H9 (cell line): Measurements from ENCODE around the gene COX10. TPM values are rescaled to one million over a fixed set of nuclear protein-coding genes. Genes with fewer than 3 reads are reported as not detected.

ENCODE experiments used
- DNase-seq: peaks from one replicate; pipeline ENCODE4 v3.0.0-alpha.2; 2017
- H2AFZ ChIP-seq: one replicate; pipeline ENCODE4 v1.6.1; 2013; ENCODE audit warnings: mild to moderate bottlenecking, low read length, control low read depth, moderate library complexity
- H2AK5ac ChIP-seq: 2 replicates; pipeline ENCODE4 v1.6.1; 2013; ENCODE audit warnings: low read length, control low read depth, mixed read lengths; ENCODE audit not compliant: insufficient read length
- H2BK120ac ChIP-seq: one replicate; pipeline ENCODE4 v1.6.1; 2013; ENCODE audit warnings: low read depth, mild to moderate bottlenecking, low read length, control low read depth, inconsistent platforms; ENCODE audit not compliant: poor library complexity, severe bottlenecking
- H2BK12ac ChIP-seq: 2 replicates; pipeline ENCODE4 v1.6.1; 2013; ENCODE audit warnings: low read length, control low read depth, mixed read lengths, low read depth; ENCODE audit not compliant: insufficient read length
- H2BK15ac ChIP-seq: 2 replicates; pipeline ENCODE4 v1.6.1; 2013; ENCODE audit warnings: low read depth, low read length, control low read depth
- H2BK20ac ChIP-seq: one replicate; pipeline ENCODE4 v1.6.1; 2013; ENCODE audit warnings: low read depth, mild to moderate bottlenecking, low read length, control low read depth, inconsistent platforms; ENCODE audit not compliant: poor library complexity, severe bottlenecking
- H2BK5ac ChIP-seq: 2 replicates; pipeline ENCODE4 v1.6.1; 2013; ENCODE audit warnings: low read length, control low read depth, mixed read lengths; ENCODE audit not compliant: insufficient read length
- H3K14ac ChIP-seq: 2 replicates; pipeline ENCODE4 v1.6.1; 2013; ENCODE audit warnings: low read length, control low read depth; ENCODE audit not compliant: insufficient read depth
- H3K18ac ChIP-seq: 2 replicates; pipeline ENCODE4 v1.6.1; 2013; ENCODE audit warnings: low read depth, mild to moderate bottlenecking, mixed read lengths, low read length, control low read depth; ENCODE audit not compliant: insufficient read length
- H3K23ac ChIP-seq: 2 replicates; pipeline ENCODE4 v1.6.1; 2013; ENCODE audit warnings: low read length, control low read depth, mixed read lengths, low read depth; ENCODE audit not compliant: insufficient read length
- H3K23me2 ChIP-seq: 2 replicates; pipeline ENCODE4 v1.6.1; 2013; ENCODE audit warnings: low read depth, mild to moderate bottlenecking, mixed read lengths, low read length, control low read depth; ENCODE audit not compliant: insufficient read length, poor library complexity, severe bottlenecking
- H3K27ac ChIP-seq: 2 replicates; pipeline ENCODE4 v1.5.1; 2013; ENCODE audit warnings: low read length, control low read depth, mixed read lengths, low read depth; ENCODE audit not compliant: insufficient read length
- H3K27me3 ChIP-seq: 2 replicates; pipeline ENCODE4 v1.6.1; 2013; ENCODE audit warnings: low read length, control low read depth, inconsistent platforms; ENCODE audit not compliant: insufficient read depth
- H3K4ac ChIP-seq: 2 replicates; pipeline ENCODE4 v1.6.1; 2013; ENCODE audit warnings: low read depth, mild to moderate bottlenecking, control low read depth, inconsistent platforms, low read length, moderate library complexity
- H3K4me1 ChIP-seq: 2 replicates; pipeline ENCODE4 v1.6.1; 2013; ENCODE audit warnings: low read length, control low read depth, inconsistent platforms; ENCODE audit not compliant: insufficient read depth
- H3K4me2 ChIP-seq: 2 replicates; pipeline ENCODE4 v1.6.1; 2013; ENCODE audit warnings: low read length, control low read depth, mixed read lengths; ENCODE audit not compliant: insufficient read length, insufficient read depth
- H3K56ac ChIP-seq: 2 replicates; pipeline ENCODE4 v1.6.1; 2013; ENCODE audit warnings: low read depth, mild to moderate bottlenecking, mixed read lengths, low read length, control low read depth; ENCODE audit not compliant: insufficient read length
- H3K79me1 ChIP-seq: 2 replicates; pipeline ENCODE4 v1.6.1; 2013; ENCODE audit warnings: low read depth, mild to moderate bottlenecking, moderate library complexity, low read length, control low read depth, inconsistent platforms; ENCODE audit not compliant: insufficient read depth, poor library complexity, severe bottlenecking
- H3K79me2 ChIP-seq: 2 replicates; pipeline ENCODE4 v1.6.1; 2013; ENCODE audit warnings: low read length, control low read depth, inconsistent platforms; ENCODE audit not compliant: insufficient read depth
- H3K9ac ChIP-seq: 2 replicates; pipeline ENCODE4 v1.6.1; 2013; ENCODE audit warnings: low read length, control low read depth, mixed read lengths; ENCODE audit not compliant: insufficient read length; ENCODE audit errors: extremely low read depth
- H3K9me3 ChIP-seq: one replicate; pipeline ENCODE4 v1.6.1; 2013; ENCODE audit warnings: low read depth, low read length, inconsistent platforms; ENCODE audit not compliant: control insufficient read depth
- H3T11ph ChIP-seq: one replicate; pipeline ENCODE4 v1.6.1; 2013; ENCODE audit warnings: mild to moderate bottlenecking, low read length, control low read depth, inconsistent platforms
- H4K20me1 ChIP-seq: one replicate; pipeline ENCODE4 v1.6.1; 2013; ENCODE audit not compliant: control insufficient read depth, insufficient read length, insufficient read depth
- H4K5ac ChIP-seq: 2 replicates; pipeline ENCODE4 v1.6.1; 2013; ENCODE audit warnings: low read depth, mild to moderate bottlenecking, mixed read lengths, low read length, control low read depth; ENCODE audit not compliant: insufficient read length
- H4K8ac ChIP-seq: replicated peaks from 2 replicates; pipeline ENCODE4 v1.6.1; 2013; ENCODE audit warnings: low read length, control low read depth, mixed read lengths, low read depth; ENCODE audit not compliant: insufficient read length
- H4K91ac ChIP-seq: 2 replicates; pipeline ENCODE4 v1.6.1; 2013; ENCODE audit warnings: low read depth, mild to moderate bottlenecking, moderate library complexity, mixed read lengths, low read length, control low read depth; ENCODE audit not compliant: insufficient read length
- H3K27ac Mint-ChIP-seq, 3 experiments: 2 replicates in 2 of 3; 3 replicates in 1 of 3; pipeline ENCODE4 v1.8.0; 2020 to 2021; ENCODE audit warnings: mixed read lengths in 3 of 3, mild to moderate bottlenecking in 1 of 3, moderate library complexity in 1 of 3
- H3K27me3 Mint-ChIP-seq: 2 replicates; pipeline ENCODE4 v1.8.0; 2021; ENCODE audit warnings: low read depth, mild to moderate bottlenecking, moderate library complexity, mixed read lengths
- H3K36me3 Mint-ChIP-seq, 3 experiments: 2 replicates in 2 of 3; 3 replicates in 1 of 3; pipeline ENCODE4 v1.8.0; 2020 to 2021; ENCODE audit warnings: low read depth in 3 of 3, mixed read lengths in 3 of 3; ENCODE audit not compliant: insufficient read depth in 1 of 3
- H3K4me1 Mint-ChIP-seq, 2 experiments: 2 replicates each; pipeline ENCODE4 v1.8.0; 2020; ENCODE audit warnings: mixed read lengths in 2 of 2
- H3K4me3 Mint-ChIP-seq, 2 experiments: 2 replicates in 1 of 2; 3 replicates in 1 of 2; pipeline ENCODE4 v1.8.0; 2020 to 2021; ENCODE audit warnings: mild to moderate bottlenecking in 2 of 2, mixed read lengths in 2 of 2, moderate library complexity in 1 of 2
- H3K9me3 Mint-ChIP-seq, 2 experiments: 2 replicates in 1 of 2; 3 replicates in 1 of 2; pipeline ENCODE4 v1.8.0; 2020; ENCODE audit warnings: mild to moderate bottlenecking in 2 of 2, mixed read lengths in 2 of 2, moderate library complexity in 1 of 2
- WGBS: extraction: QIAGEN DNeasy Blood & Tissue Kit; methylation state at CpG from one replicate; pipeline ENCODE4 v1.1.7; 2013; ENCODE audit warnings: missing lambda C conversion rate, low lambda C conversion rate, mixed read lengths; ENCODE audit not compliant: insufficient read length; ENCODE audit errors: extremely low coverage; 5-methylcytosine and 5-hydroxymethylcytosine counted together
- total RNA-seq: library from RNA; stranded (reverse); gene quantifications from 2 replicates; pipeline ENCODE4 v1.2.1, GENCODE V29; 2021
- TF ChIP-seq, protein P1 (sequence below): fragments of 200-600 bp; sonication (generic); conservative IDR thresholded peaks from 3 replicates; pipeline ENCODE4 v1.8.0; 2021; ENCODE audit warnings: antibody characterized with exemption, mild to moderate bottlenecking

The COX10 gene
- total RNA-seq, 1 experiment from 2014 or later = 20.6 TPM

DNA sequence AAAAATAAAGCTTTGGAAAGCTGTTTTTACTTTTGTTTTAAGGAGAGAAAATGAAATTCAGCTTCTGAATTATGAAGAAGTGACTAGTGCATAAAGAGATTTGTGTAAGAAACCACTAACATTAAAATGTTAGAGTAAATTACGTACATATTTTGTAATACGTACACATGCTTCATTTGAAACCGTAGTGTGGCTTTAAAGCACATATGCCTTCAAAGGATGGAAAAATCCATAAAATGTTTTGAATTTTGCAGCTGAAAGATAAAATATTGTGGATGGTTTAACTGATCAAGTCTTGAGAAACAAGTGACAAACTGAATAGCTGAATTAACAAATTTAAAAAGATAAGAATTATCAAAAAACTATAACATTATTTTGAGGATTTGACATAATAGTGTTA, 35.4 kb downstream of the COX10 start:
- H3K9ac ChIP-seq = no peak overlapping the region
- H4K91ac ChIP-seq = no peak overlapping the region
- no peak overlapping the region for H3K4me2 ChIP-seq
- H2BK5ac ChIP-seq = no peak overlapping the region
- H3K23ac ChIP-seq = no peak overlapping the region
- H3K4ac ChIP-seq = no peak overlapping the region
- H2AK5ac ChIP-seq = no peak overlapping the region
- H3K27me3 ChIP-seq = no peaks in the 10 kb centered on the region
- no peaks in the 10 kb centered on the region; the same call in 1 of the 2 replicates for H3K79me2 ChIP-seq
- TF ChIP-seq, protein P1, sequence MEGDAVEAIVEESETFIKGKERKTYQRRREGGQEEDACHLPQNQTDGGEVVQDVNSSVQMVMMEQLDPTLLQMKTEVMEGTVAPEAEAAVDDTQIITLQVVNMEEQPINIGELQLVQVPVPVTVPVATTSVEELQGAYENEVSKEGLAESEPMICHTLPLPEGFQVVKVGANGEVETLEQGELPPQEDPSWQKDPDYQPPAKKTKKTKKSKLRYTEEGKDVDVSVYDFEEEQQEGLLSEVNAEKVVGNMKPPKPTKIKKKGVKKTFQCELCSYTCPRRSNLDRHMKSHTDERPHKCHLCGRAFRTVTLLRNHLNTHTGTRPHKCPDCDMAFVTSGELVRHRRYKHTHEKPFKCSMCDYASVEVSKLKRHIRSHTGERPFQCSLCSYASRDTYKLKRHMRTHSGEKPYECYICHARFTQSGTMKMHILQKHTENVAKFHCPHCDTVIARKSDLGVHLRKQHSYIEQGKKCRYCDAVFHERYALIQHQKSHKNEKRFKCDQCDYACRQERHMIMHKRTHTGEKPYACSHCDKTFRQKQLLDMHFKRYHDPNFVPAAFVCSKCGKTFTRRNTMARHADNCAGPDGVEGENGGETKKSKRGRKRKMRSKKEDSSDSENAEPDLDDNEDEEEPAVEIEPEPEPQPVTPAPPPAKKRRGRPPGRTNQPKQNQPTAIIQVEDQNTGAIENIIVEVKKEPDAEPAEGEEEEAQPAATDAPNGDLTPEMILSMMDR = no peak
- Mint-ChIP-seq H3K36me3 (no peaks in the 10 kb centered on the region), H3K9me3 (no peaks in the 10 kb centered on the region), H3K27me3 (no peaks in the 10 kb centered on the region), H3K4me1 (no peaks in the 10 kb centered on the region), H3K27ac (no peak overlapping the region), H3K4me3 (no peak overlapping the region)
- no peaks in the 10 kb centered on the region for H3K4me1 ChIP-seq
- H3K23me2 ChIP-seq = no peaks in the 10 kb centered on the region
- no peak overlapping the region for H3K14ac ChIP-seq
- H2AFZ ChIP-seq = no peak overlapping the region
- WGBS = no CpG with 5 or more reads among the region's 3 CpGs
- no peak overlapping the region for H3T11ph ChIP-seq
- no peak overlapping the region for H4K8ac ChIP-seq
- H4K20me1 ChIP-seq = no peaks in the 10 kb centered on the region
- no peak overlapping the region for H3K18ac ChIP-seq
- no peak overlapping the region for H3K27ac ChIP-seq
- no peak for DNase-seq
- no peak overlapping the region for H3K56ac ChIP-seq
- no peaks in the 10 kb centered on the region for H3K79me1 ChIP-seq
- H2BK15ac ChIP-seq = no peak overlapping the region
- no peak overlapping the region for H4K5ac ChIP-seq
- no peak overlapping the region for H2BK12ac ChIP-seq
- H3K9me3 ChIP-seq = no peaks in the 10 kb centered on the region
- H2BK120ac ChIP-seq = no peak overlapping the region
- H2BK20ac ChIP-seq = no peak overlapping the region
